Fibroblast of lung (primary cell): ENCODE results near the gene DNASE2B. TPM values are rescaled to one million over a fixed set of nuclear protein-coding genes. Genes with fewer than 3 reads are reported as not detected.

Source experiments
- DNase-seq, 2 donors: peaks; one replicate each; pipeline versions ENCODE4 v3.0.0 to v3.0.0-alpha.2; 2010; ENCODE audit warnings: low read depth in 2 of 2
- H2AFZ ChIP-seq: 2 replicates; pipeline ENCODE4 v1.5.1; 2012; ENCODE audit warnings: low read length, control low read depth, inconsistent platforms
- H3K27ac ChIP-seq: 2 replicates; pipeline ENCODE4 v1.5.1; 2011; ENCODE audit warnings: low read length, control low read depth; ENCODE audit not compliant: insufficient read depth
- H3K27me3 ChIP-seq: 2 replicates; pipeline ENCODE4 v1.5.1; 2011; ENCODE audit warnings: mild to moderate bottlenecking, low read length; ENCODE audit not compliant: control insufficient read depth, insufficient read depth
- H3K36me3 ChIP-seq: 2 replicates; pipeline ENCODE4 v1.5.1; 2011; ENCODE audit warnings: low read length; ENCODE audit not compliant: control insufficient read depth, insufficient read depth
- H3K4me1 ChIP-seq: 2 replicates; pipeline ENCODE4 v1.5.1; 2011; ENCODE audit warnings: low read length; ENCODE audit not compliant: control insufficient read depth, insufficient read depth; ENCODE audit errors: extremely low read depth
- H3K4me2 ChIP-seq: 2 replicates; pipeline ENCODE4 v1.5.1; 2011; ENCODE audit warnings: low read length, control low read depth; ENCODE audit not compliant: insufficient read depth; ENCODE audit errors: extremely low read depth
- H3K4me3 ChIP-seq, 4 experiments: fragments of 200-600 bp in 1 of 4; sonication (generic) in 1 of 4; replicated peaks in 1 of 4; 2 replicates each; pipeline ENCODE4 v1.5.1; 2011 to 2016; ENCODE audit warnings: low read length in 4 of 4, low read depth in 3 of 4, mild to moderate bottlenecking in 3 of 4, control low read depth in 2 of 4, inconsistent platforms in 1 of 4, mixed read lengths in 1 of 4; ENCODE audit not compliant: insufficient read depth in 1 of 4; ENCODE audit errors: control extremely low read depth in 1 of 4
- H3K79me2 ChIP-seq: 2 replicates; pipeline ENCODE4 v1.5.1; 2012; ENCODE audit warnings: mild to moderate bottlenecking, low read length, inconsistent platforms; ENCODE audit not compliant: control insufficient read depth, insufficient read depth
- H3K9ac ChIP-seq: 2 replicates; pipeline ENCODE4 v1.5.1; 2011; ENCODE audit warnings: mild to moderate bottlenecking, low read length, control low read depth; ENCODE audit not compliant: insufficient read depth
- H3K9me3 ChIP-seq: 2 replicates; pipeline ENCODE4 v1.5.1; 2012; ENCODE audit warnings: low read depth, low read length; ENCODE audit not compliant: control insufficient read depth, insufficient read depth
- H4K20me1 ChIP-seq: 2 replicates; pipeline ENCODE4 v1.5.1; 2011; ENCODE audit warnings: low read length; ENCODE audit not compliant: control insufficient read depth, insufficient read depth; ENCODE audit errors: extremely low read depth
- EZH2 ChIP-seq: IDR thresholded peaks from 2 replicates; pipeline ENCODE4 v1.5.1; 2012; ENCODE audit warnings: low read length, control low read depth, mild to moderate bottlenecking; ENCODE audit errors: missing control alignments
- polyA minus RNA-seq: library from RNA; depleted of rRNA, polyadenylated mRNA; stranded (reverse); fragments of >200 nt; gene quantifications from 2 replicates; pipeline ENCODE4 v1.2.3, GENCODE V29; 2011; ENCODE audit warnings: low replicate concordance
- polyA plus RNA-seq, 2 donors: library from polyadenylated mRNA; depleted of rRNA in 1 of 2; stranded (reverse) in 1 of 2; unstranded in 1 of 2; fragments of >200 nt; gene quantifications; 2 replicates each; pipeline ENCODE4 v1.2.1, GENCODE V29; 2011 to 2012; ENCODE audit warnings: missing spikeins in 1 of 2
- total RNA-seq: library from RNA; depleted of rRNA; stranded (reverse); fragments of >200 nt; gene quantifications from 2 replicates; pipeline ENCODE4 v1.2.1, GENCODE V29; 2014
- TF ChIP-seq, protein P1 (sequence below), 2 donors: IDR thresholded peaks in 1 of 2; conservative IDR thresholded peaks in 1 of 2; 1 replicate in 1 of 2; 2 replicates in 1 of 2; pipeline ENCODE4 v1.5.1; 2011 to 2012; ENCODE audit warnings: low read length in 2 of 2, control low read depth in 1 of 2, inconsistent platforms in 1 of 2, low read depth in 1 of 2, mild to moderate bottlenecking in 1 of 2

Gene DNASE2B, protein sequence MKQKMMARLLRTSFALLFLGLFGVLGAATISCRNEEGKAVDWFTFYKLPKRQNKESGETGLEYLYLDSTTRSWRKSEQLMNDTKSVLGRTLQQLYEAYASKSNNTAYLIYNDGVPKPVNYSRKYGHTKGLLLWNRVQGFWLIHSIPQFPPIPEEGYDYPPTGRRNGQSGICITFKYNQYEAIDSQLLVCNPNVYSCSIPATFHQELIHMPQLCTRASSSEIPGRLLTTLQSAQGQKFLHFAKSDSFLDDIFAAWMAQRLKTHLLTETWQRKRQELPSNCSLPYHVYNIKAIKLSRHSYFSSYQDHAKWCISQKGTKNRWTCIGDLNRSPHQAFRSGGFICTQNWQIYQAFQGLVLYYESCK
- not detected in 2 replicates for total RNA-seq
- polyA plus RNA-seq = not detected in 2 replicates
- not detected in 2 replicates for polyA plus RNA-seq (2012)
- not detected in 2 replicates for polyA minus RNA-seq

DNA sequence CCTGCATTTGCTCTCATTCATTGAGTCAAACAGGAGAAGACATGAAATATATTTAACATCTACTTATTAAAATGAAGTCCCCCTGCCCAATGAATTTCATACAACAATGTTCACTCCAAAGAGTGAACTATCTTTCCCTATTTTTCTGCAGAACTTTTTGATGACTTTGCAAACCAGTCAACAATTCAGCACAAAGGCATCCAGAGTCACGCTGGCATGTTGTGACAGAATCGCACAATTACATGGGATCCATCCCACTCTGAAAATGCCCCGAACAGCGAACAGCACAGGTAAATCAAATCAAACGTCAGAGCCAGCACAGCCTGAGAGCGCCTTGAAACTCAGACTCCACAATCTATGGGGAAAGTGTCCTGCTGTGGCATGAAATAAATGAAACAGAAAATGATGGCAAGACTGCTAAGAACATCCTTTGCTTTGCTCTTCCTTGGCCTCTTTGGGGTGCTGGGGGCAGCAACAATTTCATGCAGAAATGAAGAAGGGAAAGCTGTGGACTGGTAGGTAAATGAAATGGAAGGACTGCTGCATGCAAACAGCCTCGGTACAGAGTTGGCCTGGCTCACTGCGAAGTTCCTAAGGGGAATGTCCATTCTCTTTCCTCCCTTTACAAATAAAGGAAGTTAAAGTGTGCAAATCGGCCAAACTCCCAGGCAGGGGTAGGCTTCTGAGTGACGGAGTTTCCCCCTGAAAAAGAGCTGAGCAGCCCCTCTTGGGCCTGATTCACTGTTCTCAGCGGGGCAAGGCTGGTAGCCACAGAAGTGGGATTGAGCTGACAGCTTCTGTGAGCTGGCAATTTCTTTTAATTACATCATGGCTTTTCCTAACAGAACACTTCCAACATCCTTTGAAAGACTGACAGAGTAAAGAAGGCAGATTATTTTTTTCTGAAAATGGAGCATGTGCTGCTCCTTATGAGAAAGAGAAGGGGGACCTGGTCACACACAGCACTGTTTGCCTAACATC, at the start of gene DNASE2B:
TSS of gene DNASE2B (plus strand) at position 310 of the 981 bp plus-strand sequence. CDS start at position 391, 81 bp downstream.
- Histone ChIP-seq H3K9me3 (no peaks in the 10 kb centered on the region), H3K27me3 (no peaks in the 10 kb centered on the region), H3K79me2 (no peaks in the 10 kb centered on the region), H3K27ac (no peak within 1 kb of the TSS), H3K4me3 (no peak within 1 kb of the TSS), H3K4me2 (no peak within 1 kb of the TSS), H2AFZ (no peak within 1 kb of the TSS), H3K9ac (no peak within 1 kb of the TSS), H3K36me3 (no peaks in the 10 kb centered on the region), H4K20me1 (no peaks in the 10 kb centered on the region), H3K4me1 (no peaks in the 10 kb centered on the region)
- DNase-seq = no peak
- TF ChIP-seq EZH2 = no peak
- TF ChIP-seq, protein P1, sequence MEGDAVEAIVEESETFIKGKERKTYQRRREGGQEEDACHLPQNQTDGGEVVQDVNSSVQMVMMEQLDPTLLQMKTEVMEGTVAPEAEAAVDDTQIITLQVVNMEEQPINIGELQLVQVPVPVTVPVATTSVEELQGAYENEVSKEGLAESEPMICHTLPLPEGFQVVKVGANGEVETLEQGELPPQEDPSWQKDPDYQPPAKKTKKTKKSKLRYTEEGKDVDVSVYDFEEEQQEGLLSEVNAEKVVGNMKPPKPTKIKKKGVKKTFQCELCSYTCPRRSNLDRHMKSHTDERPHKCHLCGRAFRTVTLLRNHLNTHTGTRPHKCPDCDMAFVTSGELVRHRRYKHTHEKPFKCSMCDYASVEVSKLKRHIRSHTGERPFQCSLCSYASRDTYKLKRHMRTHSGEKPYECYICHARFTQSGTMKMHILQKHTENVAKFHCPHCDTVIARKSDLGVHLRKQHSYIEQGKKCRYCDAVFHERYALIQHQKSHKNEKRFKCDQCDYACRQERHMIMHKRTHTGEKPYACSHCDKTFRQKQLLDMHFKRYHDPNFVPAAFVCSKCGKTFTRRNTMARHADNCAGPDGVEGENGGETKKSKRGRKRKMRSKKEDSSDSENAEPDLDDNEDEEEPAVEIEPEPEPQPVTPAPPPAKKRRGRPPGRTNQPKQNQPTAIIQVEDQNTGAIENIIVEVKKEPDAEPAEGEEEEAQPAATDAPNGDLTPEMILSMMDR (conservative IDR thresholded peaks at IDR 0.05 in 1 of 2, IDR thresholded peaks at IDR 0.05 in 1 of 2; ENCODE audit: low read depth in 1 of 2, low read length in 2 of 2) = no peak

DNA sequence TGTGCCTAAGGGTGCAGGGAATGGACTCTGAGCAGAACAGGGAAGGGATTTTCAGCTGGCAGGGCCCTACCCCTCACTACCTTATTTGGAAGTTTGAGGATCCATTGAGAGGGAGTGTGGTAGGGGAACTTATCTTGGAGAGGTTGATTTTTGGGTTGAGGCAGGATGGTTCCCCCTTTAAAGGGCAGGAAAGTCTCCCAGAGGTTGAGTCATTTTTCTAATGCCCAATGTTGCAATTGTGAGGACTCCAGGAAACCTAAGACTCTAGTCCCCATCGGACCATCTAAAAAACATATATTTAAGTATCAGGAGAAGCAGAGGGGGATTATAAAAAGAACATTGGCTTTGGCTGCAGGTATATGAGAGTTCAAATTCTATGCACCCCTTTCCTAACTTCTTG, 49.5 kb upstream of the DNASE2B start:
- Histone ChIP-seq H3K79me2 (no peaks in the 10 kb centered on the region), H2AFZ (no peak overlapping the region), H3K27me3 (no peaks in the 10 kb centered on the region), H4K20me1 (no peaks in the 10 kb centered on the region), H3K27ac (no peak overlapping the region), H3K4me1 (peaks cover 3% of the 10 kb centered on the region), H3K4me2 (no peak overlapping the region), H3K4me3 (no peak overlapping the region), H3K9ac (no peak overlapping the region), H3K9me3 (no peaks in the 10 kb centered on the region), H3K36me3 (no peaks in the 10 kb centered on the region)
- no peak for DNase-seq
- TF ChIP-seq EZH2 = no peak
- TF ChIP-seq, protein P1 (conservative IDR thresholded peaks at IDR 0.05 in 1 of 2, IDR thresholded peaks at IDR 0.05 in 1 of 2; ENCODE audit: low read depth in 1 of 2, low read length in 2 of 2) = no peak

- Histone ChIP-seq H3K79me2 (no peaks in the 10 kb centered on the region), H3K4me3 (no peak overlapping the region), H3K4me2 (no peak overlapping the region), H4K20me1 (no peaks in the 10 kb centered on the region), H3K4me1 (peaks cover 8% of the 10 kb centered on the region), H3K27me3 (no peaks in the 10 kb centered on the region), H3K9ac (no peak overlapping the region), H3K27ac (no peak overlapping the region), H3K9me3 (no peaks in the 10 kb centered on the region), H3K36me3 (no peaks in the 10 kb centered on the region), H2AFZ (no peak overlapping the region)
- TF ChIP-seq, protein P1 (conservative IDR thresholded peaks at IDR 0.05 in 1 of 2, IDR thresholded peaks at IDR 0.05 in 1 of 2; ENCODE audit: low read depth in 1 of 2, low read length in 2 of 2) = no peak
- TF ChIP-seq EZH2 = no peak
- DNase-seq = no peak
These were observed 48.2 kb upstream of the DNASE2B start for GRCh38 chr1:84350104-84350503.
